ENCODE results near the gene IGHMBP2.

GRCh38 chr11:68896171-68896959 lies 7.3 kb upstream of the IGHMBP2 start:
- TF ChIP-seq POLR2AphosphoS5 (IDR thresholded peaks at IDR 0.05; ENCODE audit: borderline replicate concordance, low read depth, low read length) (no peak), EZH2 (IDR thresholded peaks at IDR 0.05) (no peak), FOXP2 (optimal IDR thresholded peaks at IDR 0.05; ENCODE audit: control extremely low read depth, extremely low read length, insufficient read depth) (no peak)

Measured in SK-N-MC (cell line).